ENCODE results near the gene TNFRSF25. TPM values are rescaled to one million over a fixed set of nuclear protein-coding genes. Genes with fewer than 3 reads are reported as not detected.

TNFRSF25 gene
- polyA plus RNA-seq, 1 of the 3 experiments (the other 2 are of a cell fraction): 20.8 TPM

DNA sequence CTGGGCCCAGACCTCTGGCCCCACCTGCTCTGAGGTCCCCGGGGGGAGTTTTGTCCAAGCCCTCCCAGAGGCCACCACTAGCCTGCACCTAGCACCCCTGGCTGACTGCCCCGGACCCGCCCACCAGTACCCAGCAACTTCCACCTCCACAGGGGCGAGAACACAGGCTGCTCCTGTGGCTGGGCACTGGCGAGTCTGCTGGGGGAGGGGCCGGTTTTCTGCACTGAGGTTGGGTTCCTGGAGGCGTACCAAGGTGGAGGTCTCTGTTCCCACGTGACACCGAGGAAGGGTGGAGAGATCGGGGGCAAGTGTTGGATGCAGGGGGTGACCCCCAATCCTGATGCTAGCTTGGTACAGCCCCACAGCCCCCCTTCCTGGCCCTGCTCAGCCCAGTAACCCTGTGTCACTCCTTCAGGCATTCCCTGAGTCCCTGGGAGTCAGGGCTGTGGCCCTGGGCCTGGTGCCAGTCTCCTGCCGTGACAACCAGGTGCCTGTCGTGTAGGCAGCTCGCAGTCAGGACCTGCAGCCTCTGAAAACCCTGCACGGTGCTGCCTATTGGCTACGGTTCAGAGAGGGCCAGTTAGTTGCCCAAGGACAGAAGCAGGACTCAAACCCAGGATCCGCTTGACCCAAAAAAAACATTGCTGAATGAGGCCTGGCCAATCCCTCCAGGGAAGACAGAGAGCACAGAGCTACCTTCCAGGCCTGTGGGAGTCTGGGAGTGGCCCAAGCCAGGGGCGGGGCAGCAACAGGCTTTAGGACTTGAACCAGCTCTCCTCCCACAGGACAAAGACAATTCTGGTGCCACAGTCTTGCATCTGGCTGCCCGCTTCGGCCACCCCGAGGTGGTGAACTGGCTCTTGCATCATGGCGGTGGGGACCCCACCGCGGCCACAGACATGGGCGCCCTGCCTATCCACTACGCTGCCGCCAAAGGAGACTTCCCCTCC lies 38.3 kb downstream of the TNFRSF25 start:
- DNase-seq: no peak
- Histone ChIP-seq H3K9me2 (no peaks in the 10 kb centered on the region), H4K20me1 (ENCODE audit: insufficient read depth) (no peaks in the 10 kb centered on the region), H3K27ac (ENCODE audit: low read depth in 2 of 2, low read length in 1 of 2) (no peak overlapping the region), H2AFZ (ENCODE audit: low read depth) (no peak overlapping the region), H3K9ac (no peak overlapping the region), H3K36me3 (replicated peaks in 1 of 2; ENCODE audit: control insufficient read depth in 1 of 2, insufficient read depth in 2 of 2, low read length in 1 of 2) (no peaks in the 10 kb centered on the region), H3F3A (replicated peaks; ENCODE audit: insufficient read depth) (no peaks in the 10 kb centered on the region), H3K79me2 (ENCODE audit: insufficient read depth) (no peaks in the 10 kb centered on the region), H3K4me2 (no peak overlapping the region), H3K4me1 (ENCODE audit: control insufficient read depth in 1 of 2, insufficient read depth in 2 of 2, low read depth in 1 of 2, low read length in 1 of 2) (peaks cover 6 to 14% of the 10 kb centered on the region in 2 experiments; a peak in 1 of 4 replicates), H3K4me3 (ENCODE audit: low read depth in 2 of 2, low read length in 1 of 2) (no peak overlapping the region), H3K27me3 (ENCODE audit: insufficient read depth) (peaks cover 17% of the 10 kb centered on the region), H3K9me3 (no peaks in the 10 kb centered on the region)
- TF ChIP-seq SIN3A (IDR thresholded peaks at IDR 0.05; ENCODE audit: borderline replicate concordance, low read depth, low read length) (no peak), RCOR1 (IDR thresholded peaks at IDR 0.05; ENCODE audit: low read length) (no peak), TCF12 (IDR thresholded peaks at IDR 0.05) (no peak)
- 80% methylated on average over 7 of the region's 26 CpGs for WGBS (ENCODE audit: low lambda C conversion rate)
- ChIA-PET POLR2A (no interaction called here), CTCF (interaction anchor here (0.9 to 16.1 kb wide), 4 partner anchors 10 to 181 kb away, joined by 4 to 290 read pairs (median 15); no protein-coding TSS in a partner anchor)

DNA sequence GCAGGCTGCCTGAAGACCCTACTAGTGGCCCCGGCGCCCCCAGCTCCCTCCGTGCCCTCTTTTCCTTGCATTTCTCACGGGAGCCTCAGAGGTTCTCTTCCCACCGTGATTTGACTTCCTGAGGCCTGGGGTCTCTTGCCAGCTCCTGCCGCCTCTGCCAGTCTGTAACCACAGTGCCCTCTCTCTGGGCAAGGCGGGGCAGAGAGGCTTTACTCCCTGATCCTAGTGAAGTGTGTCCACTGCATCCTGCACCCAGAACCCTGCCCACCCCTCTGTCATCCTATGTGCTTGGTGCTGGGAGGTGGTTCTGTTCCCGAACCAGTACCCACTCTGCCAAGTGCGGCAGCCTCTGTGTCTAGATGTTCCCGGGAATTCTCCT lies 39.0 kb downstream of the TNFRSF25 start:
- Histone ChIP-seq H3K9ac (no peak overlapping the region), H3K79me2 (ENCODE audit: insufficient read depth) (no peaks in the 10 kb centered on the region), H3K4me3 (ENCODE audit: low read depth in 2 of 2, low read length in 1 of 2) (no peak overlapping the region), H3K27me3 (ENCODE audit: insufficient read depth) (peaks cover 17% of the 10 kb centered on the region), H3F3A (replicated peaks; ENCODE audit: insufficient read depth) (no peaks in the 10 kb centered on the region), H3K9me3 (no peaks in the 10 kb centered on the region), H3K27ac (ENCODE audit: low read depth in 2 of 2, low read length in 1 of 2) (no peak overlapping the region), H3K4me2 (no peak overlapping the region), H4K20me1 (ENCODE audit: insufficient read depth) (no peaks in the 10 kb centered on the region), H3K9me2 (no peaks in the 10 kb centered on the region), H2AFZ (ENCODE audit: low read depth) (no peak overlapping the region), H3K36me3 (replicated peaks in 1 of 2; ENCODE audit: control insufficient read depth in 1 of 2, insufficient read depth in 2 of 2, low read length in 1 of 2) (no peaks in the 10 kb centered on the region), H3K4me1 (ENCODE audit: control insufficient read depth in 1 of 2, insufficient read depth in 2 of 2, low read depth in 1 of 2, low read length in 1 of 2) (peaks cover 6 to 14% of the 10 kb centered on the region in 2 experiments; a peak in 1 of 4 replicates)
- no peak for DNase-seq
- ChIA-PET POLR2A (no interaction called here), CTCF (interaction anchor here (1.0 to 16.1 kb wide), 6 partner anchors 11 to 180 kb away, joined by 3 to 290 read pairs (median 8); no protein-coding TSS in a partner anchor)
- 80% methylated on average over 6 of the region's 10 CpGs for WGBS (ENCODE audit: low lambda C conversion rate)
- TF ChIP-seq, protein P1, sequence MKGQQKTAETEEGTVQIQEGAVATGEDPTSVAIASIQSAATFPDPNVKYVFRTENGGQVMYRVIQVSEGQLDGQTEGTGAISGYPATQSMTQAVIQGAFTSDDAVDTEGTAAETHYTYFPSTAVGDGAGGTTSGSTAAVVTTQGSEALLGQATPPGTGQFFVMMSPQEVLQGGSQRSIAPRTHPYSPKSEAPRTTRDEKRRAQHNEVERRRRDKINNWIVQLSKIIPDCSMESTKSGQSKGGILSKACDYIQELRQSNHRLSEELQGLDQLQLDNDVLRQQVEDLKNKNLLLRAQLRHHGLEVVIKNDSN (IDR thresholded peaks at IDR 0.05; ENCODE audit: borderline replicate concordance, low read depth): no peak
- TF ChIP-seq TEAD4 (IDR thresholded peaks at IDR 0.05; ENCODE audit: borderline replicate concordance, insufficient read depth): no peak
- TF ChIP-seq MXI1 (IDR thresholded peaks at IDR 0.05; ENCODE audit: low read depth, low read length): no peak
- no peak for TF ChIP-seq FOXM1 (IDR thresholded peaks at IDR 0.05; ENCODE audit: low read depth)
- no peak for TF ChIP-seq RCOR1 (IDR thresholded peaks at IDR 0.05; ENCODE audit: low read length)
- TF ChIP-seq, protein P2, sequence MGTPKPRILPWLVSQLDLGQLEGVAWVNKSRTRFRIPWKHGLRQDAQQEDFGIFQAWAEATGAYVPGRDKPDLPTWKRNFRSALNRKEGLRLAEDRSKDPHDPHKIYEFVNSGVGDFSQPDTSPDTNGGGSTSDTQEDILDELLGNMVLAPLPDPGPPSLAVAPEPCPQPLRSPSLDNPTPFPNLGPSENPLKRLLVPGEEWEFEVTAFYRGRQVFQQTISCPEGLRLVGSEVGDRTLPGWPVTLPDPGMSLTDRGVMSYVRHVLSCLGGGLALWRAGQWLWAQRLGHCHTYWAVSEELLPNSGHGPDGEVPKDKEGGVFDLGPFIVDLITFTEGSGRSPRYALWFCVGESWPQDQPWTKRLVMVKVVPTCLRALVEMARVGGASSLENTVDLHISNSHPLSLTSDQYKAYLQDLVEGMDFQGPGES (IDR thresholded peaks at IDR 0.05; ENCODE audit: low read depth, low read length): no peak
- no peak for TF ChIP-seq FOXJ3 (CRISPR knock-in tag; IDR thresholded peaks at IDR 0.05)
- TF ChIP-seq POLR2AphosphoS5 (IDR thresholded peaks at IDR 0.05; ENCODE audit: low read depth, low read length): no peak
- no peak for TF ChIP-seq YY1 (IDR thresholded peaks at IDR 0.05; ENCODE audit: low read depth)
- TF ChIP-seq, protein P3, sequence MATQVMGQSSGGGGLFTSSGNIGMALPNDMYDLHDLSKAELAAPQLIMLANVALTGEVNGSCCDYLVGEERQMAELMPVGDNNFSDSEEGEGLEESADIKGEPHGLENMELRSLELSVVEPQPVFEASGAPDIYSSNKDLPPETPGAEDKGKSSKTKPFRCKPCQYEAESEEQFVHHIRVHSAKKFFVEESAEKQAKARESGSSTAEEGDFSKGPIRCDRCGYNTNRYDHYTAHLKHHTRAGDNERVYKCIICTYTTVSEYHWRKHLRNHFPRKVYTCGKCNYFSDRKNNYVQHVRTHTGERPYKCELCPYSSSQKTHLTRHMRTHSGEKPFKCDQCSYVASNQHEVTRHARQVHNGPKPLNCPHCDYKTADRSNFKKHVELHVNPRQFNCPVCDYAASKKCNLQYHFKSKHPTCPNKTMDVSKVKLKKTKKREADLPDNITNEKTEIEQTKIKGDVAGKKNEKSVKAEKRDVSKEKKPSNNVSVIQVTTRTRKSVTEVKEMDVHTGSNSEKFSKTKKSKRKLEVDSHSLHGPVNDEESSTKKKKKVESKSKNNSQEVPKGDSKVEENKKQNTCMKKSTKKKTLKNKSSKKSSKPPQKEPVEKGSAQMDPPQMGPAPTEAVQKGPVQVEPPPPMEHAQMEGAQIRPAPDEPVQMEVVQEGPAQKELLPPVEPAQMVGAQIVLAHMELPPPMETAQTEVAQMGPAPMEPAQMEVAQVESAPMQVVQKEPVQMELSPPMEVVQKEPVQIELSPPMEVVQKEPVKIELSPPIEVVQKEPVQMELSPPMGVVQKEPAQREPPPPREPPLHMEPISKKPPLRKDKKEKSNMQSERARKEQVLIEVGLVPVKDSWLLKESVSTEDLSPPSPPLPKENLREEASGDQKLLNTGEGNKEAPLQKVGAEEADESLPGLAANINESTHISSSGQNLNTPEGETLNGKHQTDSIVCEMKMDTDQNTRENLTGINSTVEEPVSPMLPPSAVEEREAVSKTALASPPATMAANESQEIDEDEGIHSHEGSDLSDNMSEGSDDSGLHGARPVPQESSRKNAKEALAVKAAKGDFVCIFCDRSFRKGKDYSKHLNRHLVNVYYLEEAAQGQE (IDR thresholded peaks at IDR 0.05; ENCODE audit: low read depth, low read length): no peak
- TF ChIP-seq GATA2 (CRISPR knock-in tag; IDR thresholded peaks at IDR 0.05): no peak
- no peak for TF ChIP-seq GABPA (IDR thresholded peaks at IDR 0.05; ENCODE audit: low read depth)
